ENCODE data around the gene BASP1. TPM values are rescaled to one million over a fixed set of nuclear protein-coding genes. Genes with fewer than 3 reads are reported as not detected.
A peak's percentile ranks its signal among the peaks of the same experiment; 100 is the strongest.

The BASP1 gene
- total RNA-seq, 1 donor from 2014 or later: 78.7 TPM

DNA sequence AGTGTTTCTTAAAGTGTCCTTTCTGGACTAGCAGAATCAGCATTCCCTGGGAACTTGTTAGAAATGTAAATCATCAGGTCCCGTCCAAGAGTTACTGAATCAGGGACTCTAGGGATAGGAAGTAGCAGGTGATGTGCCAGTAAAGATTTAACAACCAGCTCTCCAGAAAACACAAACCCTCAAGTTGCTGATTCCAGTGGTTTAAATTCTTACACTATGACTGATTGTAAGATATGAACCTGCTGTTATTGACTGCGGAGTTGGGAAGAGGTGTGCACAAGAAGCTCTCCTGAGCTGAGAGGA, 39.1 kb upstream of the BASP1 start:
- Histone ChIP-seq H3K27me3 (ENCODE audit: control insufficient read depth, insufficient read depth, low read length) (no peaks in the 10 kb centered on the region), H3K4me3 (ENCODE audit: low read depth, low read length) (no peak overlapping the region), H3K36me3 (ENCODE audit: control insufficient read depth, insufficient read depth, low read length) (no peaks in the 10 kb centered on the region)
- no peak for DNase-seq (ENCODE audit: low read depth)
- TF ChIP-seq, protein P1, sequence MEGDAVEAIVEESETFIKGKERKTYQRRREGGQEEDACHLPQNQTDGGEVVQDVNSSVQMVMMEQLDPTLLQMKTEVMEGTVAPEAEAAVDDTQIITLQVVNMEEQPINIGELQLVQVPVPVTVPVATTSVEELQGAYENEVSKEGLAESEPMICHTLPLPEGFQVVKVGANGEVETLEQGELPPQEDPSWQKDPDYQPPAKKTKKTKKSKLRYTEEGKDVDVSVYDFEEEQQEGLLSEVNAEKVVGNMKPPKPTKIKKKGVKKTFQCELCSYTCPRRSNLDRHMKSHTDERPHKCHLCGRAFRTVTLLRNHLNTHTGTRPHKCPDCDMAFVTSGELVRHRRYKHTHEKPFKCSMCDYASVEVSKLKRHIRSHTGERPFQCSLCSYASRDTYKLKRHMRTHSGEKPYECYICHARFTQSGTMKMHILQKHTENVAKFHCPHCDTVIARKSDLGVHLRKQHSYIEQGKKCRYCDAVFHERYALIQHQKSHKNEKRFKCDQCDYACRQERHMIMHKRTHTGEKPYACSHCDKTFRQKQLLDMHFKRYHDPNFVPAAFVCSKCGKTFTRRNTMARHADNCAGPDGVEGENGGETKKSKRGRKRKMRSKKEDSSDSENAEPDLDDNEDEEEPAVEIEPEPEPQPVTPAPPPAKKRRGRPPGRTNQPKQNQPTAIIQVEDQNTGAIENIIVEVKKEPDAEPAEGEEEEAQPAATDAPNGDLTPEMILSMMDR (IDR thresholded peaks at IDR 0.05; ENCODE audit: insufficient read depth, low read length, severe bottlenecking): no peak
- no peak for FAIRE-seq

- no peaks in the 10 kb centered on the region for H3K36me3 ChIP-seq (ENCODE audit: control insufficient read depth, insufficient read depth, low read length)
- DNase-seq (ENCODE audit: low read depth) (peak; percentile 52), FAIRE-seq (no peak)
- no peaks in the 10 kb centered on the region for H3K27me3 ChIP-seq (ENCODE audit: control insufficient read depth, insufficient read depth, low read length)
- H3K4me3 ChIP-seq (ENCODE audit: low read depth, low read length): no peak overlapping the region
- TF ChIP-seq, protein P1 (IDR thresholded peaks at IDR 0.05; ENCODE audit: insufficient read depth, low read length, severe bottlenecking): no peak
Observed at GRCh38 chr5:17180330-17180843, 37.0 kb upstream of the BASP1 start.

DNA sequence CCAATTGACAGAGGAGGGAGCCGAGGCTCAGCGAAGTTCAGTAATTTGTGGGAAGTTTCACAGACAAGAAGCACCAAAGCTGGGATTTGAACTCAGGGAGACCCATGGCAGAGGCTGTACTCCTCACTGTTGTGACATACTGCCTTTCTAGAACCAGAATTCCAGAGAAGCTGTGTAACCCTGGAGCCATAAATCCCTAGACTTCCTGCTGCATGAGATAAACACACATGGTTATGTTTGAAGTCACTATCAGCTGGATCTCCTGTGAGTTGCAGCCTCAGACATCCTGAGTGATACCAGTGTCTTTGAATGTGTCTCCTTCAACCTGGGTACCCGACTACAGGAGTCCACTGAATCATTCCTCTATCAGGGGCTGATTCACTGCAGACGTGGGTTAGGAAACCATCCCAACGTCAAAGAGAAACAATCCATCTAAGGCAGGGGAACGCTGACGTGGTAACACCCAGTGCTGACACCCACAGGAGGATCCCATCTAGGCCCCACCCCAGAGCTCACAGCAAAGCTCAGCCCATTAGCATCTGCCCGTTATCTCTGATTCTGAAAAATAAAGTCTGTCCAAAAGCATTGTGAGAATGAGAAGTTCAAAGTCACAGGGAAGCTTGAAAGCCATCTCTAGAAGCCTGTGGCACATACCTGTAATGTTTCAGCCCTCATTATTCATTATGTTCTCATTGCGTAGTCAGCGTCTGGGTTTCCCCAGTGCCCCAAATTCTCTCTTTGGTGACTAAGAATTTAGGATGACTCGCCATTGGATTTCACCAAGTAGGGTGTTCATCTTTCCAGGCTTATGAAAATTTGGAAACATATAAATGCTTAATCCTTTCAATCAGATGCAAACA, 36.3 kb upstream of the BASP1 start:
- no peak overlapping the region for H3K4me3 ChIP-seq (ENCODE audit: low read depth, low read length)
- H3K27me3 ChIP-seq (ENCODE audit: control insufficient read depth, insufficient read depth, low read length): no peaks in the 10 kb centered on the region
- TF ChIP-seq, protein P1 (IDR thresholded peaks at IDR 0.05; ENCODE audit: insufficient read depth, low read length, severe bottlenecking): no peak
- DNase-seq (ENCODE audit: low read depth) (peak; percentile 99), FAIRE-seq (no peak)
- H3K36me3 ChIP-seq (ENCODE audit: control insufficient read depth, insufficient read depth, low read length): no peaks in the 10 kb centered on the region

DNA sequence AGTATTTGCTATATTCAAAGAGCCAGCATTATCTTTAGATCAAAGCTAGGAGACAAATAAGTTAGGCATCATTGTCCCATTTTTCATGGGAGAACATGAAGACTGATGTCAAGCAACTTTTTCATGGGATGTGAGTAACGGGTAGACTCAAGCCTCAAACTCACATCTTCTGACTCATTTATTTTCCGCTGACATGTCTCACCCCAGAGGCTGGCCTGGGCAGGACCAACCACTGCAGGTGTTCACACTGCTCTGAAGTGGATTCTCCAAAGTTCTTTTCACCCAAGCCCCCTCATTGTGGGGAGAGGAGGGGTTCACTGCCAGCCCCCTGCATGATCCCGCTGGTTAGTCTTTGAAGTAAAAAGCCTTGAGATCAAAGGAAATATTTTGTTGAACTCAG, 34.9 kb upstream of the BASP1 start:
- peak; percentile 92 for DNase-seq (ENCODE audit: low read depth)
- TF ChIP-seq, protein P1 (IDR thresholded peaks at IDR 0.05; ENCODE audit: insufficient read depth, low read length, severe bottlenecking): no peak
- no peaks in the 10 kb centered on the region for H3K36me3 ChIP-seq (ENCODE audit: control insufficient read depth, insufficient read depth, low read length)
- no peak for FAIRE-seq
- H3K4me3 ChIP-seq (ENCODE audit: low read depth, low read length): no peak overlapping the region
- H3K27me3 ChIP-seq (ENCODE audit: control insufficient read depth, insufficient read depth, low read length): no peaks in the 10 kb centered on the region

DNA sequence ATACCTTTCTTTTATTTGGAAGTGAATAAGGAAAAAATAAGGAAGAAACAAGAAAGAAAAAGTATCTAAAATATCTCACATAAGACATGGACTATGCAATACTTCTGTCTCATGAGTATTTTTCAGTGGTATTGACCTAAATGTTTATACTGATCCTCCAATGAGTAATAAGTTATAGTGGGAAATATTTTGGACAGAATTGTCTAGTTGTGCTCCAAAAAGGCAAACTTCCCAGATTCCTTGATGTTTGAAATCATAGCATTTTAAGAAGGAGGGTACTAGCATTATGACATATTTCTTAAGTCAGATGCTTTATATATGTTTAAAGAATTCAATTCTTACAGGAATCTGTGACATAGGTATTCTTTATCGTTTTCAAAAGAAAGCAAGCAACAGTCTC, 34.5 kb upstream of the BASP1 start:
- no peaks in the 10 kb centered on the region for H3K27me3 ChIP-seq (ENCODE audit: control insufficient read depth, insufficient read depth, low read length)
- TF ChIP-seq, protein P1 (IDR thresholded peaks at IDR 0.05; ENCODE audit: insufficient read depth, low read length, severe bottlenecking): no peak
- H3K4me3 ChIP-seq (ENCODE audit: low read depth, low read length): no peak overlapping the region
- DNase-seq (ENCODE audit: low read depth) (no peak), FAIRE-seq (no peak)
- no peaks in the 10 kb centered on the region for H3K36me3 ChIP-seq (ENCODE audit: control insufficient read depth, insufficient read depth, low read length)
